ENCODE data around the gene RAB40C.

DNA sequence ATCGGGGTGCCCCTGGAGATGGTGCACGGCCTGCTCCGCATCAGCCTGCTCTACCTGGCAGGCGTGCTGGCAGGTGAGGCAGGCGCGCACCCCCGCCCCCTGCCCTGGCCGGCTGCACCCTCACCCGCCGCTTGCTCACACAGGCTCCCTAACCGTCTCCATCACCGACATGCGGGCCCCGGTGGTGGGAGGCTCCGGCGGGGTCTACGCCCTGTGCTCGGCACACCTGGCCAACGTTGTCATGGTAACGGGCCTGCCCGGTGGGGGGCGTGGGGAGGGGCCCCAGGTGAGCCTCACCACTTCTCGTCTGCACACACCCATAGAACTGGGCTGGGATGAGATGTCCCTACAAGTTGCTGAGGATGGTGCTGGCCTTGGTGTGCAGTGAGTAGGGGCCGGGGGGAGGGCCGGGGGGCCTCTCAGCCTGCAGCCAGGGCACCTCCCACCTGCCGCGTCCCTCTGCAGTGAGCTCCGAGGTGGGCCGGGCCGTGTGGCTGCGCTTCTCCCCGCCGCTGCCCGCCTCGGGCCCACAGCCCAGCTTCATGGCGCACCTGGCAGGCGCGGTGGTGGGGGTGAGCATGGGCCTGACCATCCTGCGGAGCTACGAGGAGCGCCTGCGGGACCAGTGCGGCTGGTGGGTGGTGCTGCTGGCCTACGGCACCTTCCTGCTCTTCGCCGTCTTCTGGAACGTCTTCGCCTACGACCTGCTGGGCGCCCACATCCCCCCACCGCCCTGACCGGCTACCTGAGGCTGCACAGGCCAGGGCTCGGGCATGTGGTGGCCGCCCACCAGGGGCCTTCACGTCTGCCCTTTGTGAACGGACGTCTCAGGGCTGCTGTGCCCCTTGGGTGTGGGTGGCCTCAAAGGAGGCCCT, 87.7 kb downstream of the RAB40C start:
- TF ChIP-seq, protein P1, sequence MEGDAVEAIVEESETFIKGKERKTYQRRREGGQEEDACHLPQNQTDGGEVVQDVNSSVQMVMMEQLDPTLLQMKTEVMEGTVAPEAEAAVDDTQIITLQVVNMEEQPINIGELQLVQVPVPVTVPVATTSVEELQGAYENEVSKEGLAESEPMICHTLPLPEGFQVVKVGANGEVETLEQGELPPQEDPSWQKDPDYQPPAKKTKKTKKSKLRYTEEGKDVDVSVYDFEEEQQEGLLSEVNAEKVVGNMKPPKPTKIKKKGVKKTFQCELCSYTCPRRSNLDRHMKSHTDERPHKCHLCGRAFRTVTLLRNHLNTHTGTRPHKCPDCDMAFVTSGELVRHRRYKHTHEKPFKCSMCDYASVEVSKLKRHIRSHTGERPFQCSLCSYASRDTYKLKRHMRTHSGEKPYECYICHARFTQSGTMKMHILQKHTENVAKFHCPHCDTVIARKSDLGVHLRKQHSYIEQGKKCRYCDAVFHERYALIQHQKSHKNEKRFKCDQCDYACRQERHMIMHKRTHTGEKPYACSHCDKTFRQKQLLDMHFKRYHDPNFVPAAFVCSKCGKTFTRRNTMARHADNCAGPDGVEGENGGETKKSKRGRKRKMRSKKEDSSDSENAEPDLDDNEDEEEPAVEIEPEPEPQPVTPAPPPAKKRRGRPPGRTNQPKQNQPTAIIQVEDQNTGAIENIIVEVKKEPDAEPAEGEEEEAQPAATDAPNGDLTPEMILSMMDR (IDR thresholded peaks at IDR 0.05): no peak
- no peak for TF ChIP-seq RCOR1 (IDR thresholded peaks at IDR 0.05; ENCODE audit: low read depth, low read length)

Measured in A549 (cell line).